ES-I3 (cell line): ENCODE measurements around the gene CRYZL1.
"Not testable (repeated sequence)": the region's sequence is repeated elsewhere in the genome, so short reads cannot be mapped to it uniquely, and the experiment has no call there.

ENCODE experiments used
- H3K36me3 ChIP-seq: 2 replicates; pipeline ENCODE4 v1.6.1; 2013; ENCODE audit warnings: mild to moderate bottlenecking, low read length, control low read depth, moderate library complexity; ENCODE audit not compliant: insufficient read depth
- H3K4me1 ChIP-seq: 2 replicates; pipeline ENCODE4 v1.6.1; 2013; ENCODE audit warnings: mild to moderate bottlenecking, control low read depth, low read length; ENCODE audit not compliant: insufficient read depth
- H3K9ac ChIP-seq: 2 replicates; pipeline ENCODE4 v1.6.1; 2013; ENCODE audit warnings: low read depth, mild to moderate bottlenecking, low read length, moderate library complexity
- H3K9me3 ChIP-seq: 2 replicates; pipeline ENCODE4 v1.6.1; 2013; ENCODE audit warnings: mild to moderate bottlenecking, low read length, moderate library complexity; ENCODE audit not compliant: control insufficient read depth, insufficient read depth

The CRYZL1 gene

DNA sequence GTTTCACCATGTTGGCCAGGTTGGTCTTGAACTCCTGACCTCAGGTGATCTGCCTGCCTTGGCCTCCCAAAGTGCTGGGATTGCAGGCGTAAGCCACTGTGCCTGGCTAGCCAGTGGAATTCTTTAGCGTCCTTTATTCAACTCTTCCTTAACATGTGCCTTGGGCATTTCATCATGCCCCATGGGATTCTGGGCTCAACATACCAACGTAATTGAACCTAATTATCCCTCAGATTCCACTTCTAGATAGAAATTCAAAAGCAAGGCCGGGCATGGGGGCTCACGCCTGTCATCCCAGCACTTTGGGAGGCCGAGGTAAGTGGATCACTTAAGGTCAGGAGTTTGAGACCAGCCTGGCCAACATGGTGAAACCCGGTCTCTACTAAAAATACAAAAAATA lies 15.4 kb downstream of the CRYZL1 start:
- H3K9ac ChIP-seq, H3K9me3 ChIP-seq, H3K4me1 ChIP-seq, H3K36me3 ChIP-seq: not testable (repeated sequence)

DNA sequence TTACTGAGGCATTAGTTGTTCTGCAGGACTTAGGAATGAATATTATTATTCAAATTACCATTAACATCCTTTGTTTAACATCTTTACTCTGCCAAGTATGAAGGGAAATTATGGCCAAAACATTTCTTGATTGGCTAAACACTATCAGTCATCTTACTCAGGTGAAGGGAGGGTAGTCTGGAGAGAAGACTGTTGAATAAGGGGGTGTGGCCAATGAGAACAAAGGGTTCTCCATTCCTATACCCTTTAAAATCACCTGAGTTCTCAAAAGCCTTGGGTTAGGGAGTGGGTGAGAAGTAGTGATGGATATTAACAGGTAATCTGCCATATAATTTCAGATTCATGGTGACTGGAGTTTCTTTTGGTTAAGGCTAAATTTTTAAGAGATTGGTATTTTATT lies 19.3 kb downstream of the CRYZL1 start:
- Histone ChIP-seq H3K4me1 (peaks cover 9% of the 10 kb centered on the region; the same call in 1 of the 2 replicates), H3K9ac (no peak overlapping the region), H3K9me3 (no peaks in the 10 kb centered on the region), H3K36me3 (no peaks in the 10 kb centered on the region)

DNA sequence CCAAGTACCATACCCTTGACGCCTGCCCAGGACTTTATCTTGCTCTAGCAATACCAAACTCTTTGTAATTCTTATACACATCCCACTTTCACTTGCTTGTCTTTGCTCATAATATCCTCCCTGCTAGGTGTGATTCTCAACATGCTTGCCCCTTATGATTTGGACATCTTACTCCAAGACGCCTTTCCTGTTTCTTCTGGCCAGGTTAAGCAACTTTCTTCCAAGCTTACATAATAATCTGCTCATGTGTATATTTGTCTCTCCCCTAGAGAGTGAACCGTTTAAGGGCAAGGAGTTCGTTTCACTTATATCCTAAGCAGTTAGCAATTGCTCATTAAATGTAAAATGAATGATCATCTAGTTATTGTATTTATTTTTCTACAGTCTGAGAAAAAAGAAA lies 21.8 kb downstream of the CRYZL1 start:
- peaks cover 9% of the 10 kb centered on the region; the same call in 1 of the 2 replicates for H3K4me1 ChIP-seq
- H3K9me3 ChIP-seq, result no peaks in the 10 kb centered on the region
- H3K9ac ChIP-seq, result no peak overlapping the region
- no peaks in the 10 kb centered on the region for H3K36me3 ChIP-seq

DNA sequence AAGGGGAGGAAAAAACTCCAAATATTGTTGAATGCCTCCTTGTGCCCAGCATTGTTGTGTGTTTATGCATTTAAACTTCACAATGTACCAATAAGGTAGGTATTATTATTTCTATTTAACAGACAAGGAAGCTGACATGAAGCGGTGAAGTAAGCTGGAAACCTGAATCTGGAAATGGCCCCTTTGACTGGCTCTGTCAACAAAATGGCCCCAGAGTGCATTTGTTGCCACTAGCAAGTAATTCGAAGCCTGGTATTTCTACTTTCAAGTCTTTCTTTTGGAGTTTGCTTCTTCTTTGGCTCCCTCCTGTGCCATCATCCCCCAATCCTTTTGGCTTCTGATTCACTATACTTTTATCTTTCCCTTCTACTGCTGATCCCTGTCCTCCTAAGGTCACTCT lies 23.1 kb downstream of the CRYZL1 start:
- no peak overlapping the region for H3K9ac ChIP-seq
- H3K36me3 ChIP-seq, result no peaks in the 10 kb centered on the region
- no peaks in the 10 kb centered on the region for H3K9me3 ChIP-seq

DNA sequence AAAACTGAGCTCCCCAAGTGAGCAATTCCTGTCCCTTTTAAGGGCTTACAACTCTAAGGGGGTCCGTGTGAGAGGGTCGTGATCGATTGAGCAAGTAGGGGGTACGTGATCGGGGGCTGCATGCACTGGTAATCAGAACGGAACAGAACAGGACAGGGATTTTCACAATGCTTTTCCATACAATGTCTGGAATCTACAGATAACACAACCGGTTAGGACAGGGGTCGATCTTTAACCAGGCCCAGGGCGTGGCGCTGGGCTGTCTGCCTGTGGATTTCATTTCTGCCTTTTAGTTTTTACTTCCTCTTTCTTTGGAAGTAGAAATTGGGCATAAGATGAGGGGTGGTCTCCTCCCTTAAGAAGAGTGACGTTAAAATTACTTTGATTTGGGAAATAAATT lies 24.0 kb downstream of the CRYZL1 start:
- H3K9me3 ChIP-seq, H3K9ac ChIP-seq, H3K4me1 ChIP-seq, H3K36me3 ChIP-seq: not testable (repeated sequence)

More for the DNA sequence above, 23.1 kb downstream of the CRYZL1 start:
- H3K4me1 ChIP-seq, result peaks cover 9% of the 10 kb centered on the region; the same call in 1 of the 2 replicates

DNA sequence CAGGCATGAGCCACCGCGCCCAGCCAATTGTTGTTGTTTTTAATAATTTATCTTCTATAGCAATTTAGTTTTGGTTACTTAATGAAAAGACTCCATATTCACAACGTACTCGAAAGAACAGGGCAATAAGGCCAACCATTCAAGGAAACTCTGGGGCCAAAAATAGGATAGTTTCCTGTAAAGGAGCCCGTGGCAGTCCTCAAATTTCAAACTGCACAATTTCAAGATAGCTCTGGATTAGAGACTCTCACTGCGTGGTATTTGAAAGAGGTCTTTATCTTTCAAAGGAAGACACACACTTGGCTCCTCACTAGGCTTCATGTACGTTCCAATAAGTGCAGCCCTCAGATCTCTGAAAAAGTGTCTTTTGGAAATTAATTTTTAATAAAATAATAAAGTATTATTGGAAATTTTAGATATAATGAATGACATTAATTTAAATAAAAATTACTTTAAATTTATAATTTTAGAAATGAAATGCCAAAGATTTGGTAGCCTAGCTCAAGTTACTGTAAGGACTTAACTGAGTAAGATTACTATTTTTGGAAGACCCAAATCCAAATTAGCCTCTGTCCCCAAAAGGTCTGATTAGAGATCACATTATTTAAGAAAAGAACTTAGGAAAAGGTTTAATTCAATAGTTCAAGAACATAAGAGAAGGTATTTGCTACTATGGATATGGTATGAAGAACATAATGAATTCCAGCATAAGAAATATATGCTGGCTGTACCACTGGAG lies 30.4 kb downstream of the CRYZL1 start:
- Histone ChIP-seq H3K4me1 (no peaks in the 10 kb centered on the region), H3K9me3 (no peaks in the 10 kb centered on the region), H3K9ac (no peak overlapping the region), H3K36me3 (peaks cover 3% of the 10 kb centered on the region; the same call in 1 of the 2 replicates)

DNA sequence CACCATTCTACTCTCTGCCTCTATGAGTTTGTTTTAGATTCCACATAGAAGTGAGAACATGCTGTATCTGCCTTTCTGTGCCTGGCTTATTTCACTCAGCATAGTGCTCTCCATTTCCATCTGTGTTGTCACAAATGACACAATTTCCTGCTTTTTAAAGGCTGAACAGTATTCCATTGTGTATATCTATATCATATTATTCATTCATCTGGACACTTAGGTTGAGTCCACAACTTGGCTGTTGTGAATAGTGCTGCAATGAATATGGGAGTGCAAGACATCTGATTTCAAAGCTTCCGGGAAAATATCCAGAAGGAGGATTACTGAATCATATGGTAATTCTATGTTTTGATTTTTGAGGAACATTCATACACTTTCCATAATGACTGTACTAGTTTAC lies 33.0 kb downstream of the CRYZL1 start:
- Histone ChIP-seq H3K9ac (no peak overlapping the region), H3K36me3 (peaks cover 3% of the 10 kb centered on the region; the same call in 1 of the 2 replicates), H3K9me3 (no peaks in the 10 kb centered on the region), H3K4me1 (no peaks in the 10 kb centered on the region)

DNA sequence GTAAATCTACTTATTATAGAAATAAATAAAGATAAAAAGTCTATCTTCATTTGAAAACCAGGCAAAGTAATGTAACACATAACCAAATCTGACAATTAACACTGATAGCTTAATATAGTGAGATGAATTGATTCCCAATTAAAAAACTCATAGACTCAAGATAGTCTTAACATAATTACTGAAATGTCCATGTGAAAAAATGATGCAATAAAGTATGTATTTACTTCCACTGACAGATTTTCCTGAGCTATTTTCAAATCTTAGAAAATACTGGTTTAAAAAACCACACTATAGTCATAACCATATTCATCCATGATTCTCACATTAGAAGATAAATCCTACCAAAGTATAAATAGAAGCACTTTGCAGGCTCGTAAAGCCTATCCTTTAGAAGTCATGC lies 43.5 kb downstream of the CRYZL1 start:
- no peaks in the 10 kb centered on the region for H3K9me3 ChIP-seq
- no peaks in the 10 kb centered on the region for H3K4me1 ChIP-seq
- no peak overlapping the region for H3K9ac ChIP-seq
- peaks cover 23% of the 10 kb centered on the region for H3K36me3 ChIP-seq

DNA sequence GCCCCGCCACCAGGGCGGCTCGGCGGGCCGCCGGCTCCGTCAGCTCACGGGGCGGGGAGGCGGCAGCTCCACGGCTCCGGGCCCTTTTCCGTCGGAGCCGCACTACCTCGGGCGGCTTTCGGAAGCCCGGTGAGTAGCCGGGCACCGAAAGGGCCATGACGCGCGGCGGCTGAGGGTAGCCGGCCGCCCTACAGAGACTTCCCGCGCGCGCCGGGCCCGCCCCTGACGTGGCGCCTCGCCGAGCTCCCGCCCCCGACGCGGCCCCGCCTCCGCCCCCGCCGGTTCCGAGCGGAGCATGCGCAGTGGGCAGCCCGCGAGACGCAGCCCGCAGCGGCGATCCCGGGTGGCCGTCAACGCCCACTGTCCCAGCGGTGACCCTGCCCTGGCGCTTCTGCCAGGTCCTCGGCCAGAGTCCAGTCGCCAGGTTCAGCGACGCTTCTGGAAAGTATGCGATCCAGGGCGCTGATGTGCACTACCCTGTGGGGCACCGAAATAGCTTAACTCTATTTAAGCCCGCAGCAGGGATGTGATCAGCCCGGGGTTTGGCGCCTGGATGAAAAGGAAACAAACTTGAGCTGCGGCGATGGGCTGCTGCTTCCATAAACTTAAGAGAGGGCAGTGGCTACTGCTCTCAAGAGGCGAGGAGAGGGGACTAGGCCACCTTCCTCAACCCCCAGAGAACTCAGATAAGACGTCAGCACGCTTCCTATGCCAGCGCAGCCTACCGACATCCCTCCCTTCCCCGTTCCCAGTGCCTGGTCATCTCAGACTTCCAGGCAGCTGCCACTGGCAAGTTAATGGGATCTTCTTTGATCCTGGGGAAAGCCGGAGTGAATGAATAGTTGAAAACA lies 52.8 kb downstream of the CRYZL1 start, which contains the start of gene DONSON:
Gene DONSON (minus strand): TSS at position 200 of the 851 bp plus-strand sequence. CDS start 43 bp downstream, at position 157.
- Histone ChIP-seq H3K4me1 (peaks cover 2% of the 10 kb centered on the region; the same call in 1 of the 2 replicates), H3K9me3 (no peaks in the 10 kb centered on the region), H3K9ac (peak within 1 kb of the TSS; percentile 98), H3K36me3 (no peaks in the 10 kb centered on the region)

DNA sequence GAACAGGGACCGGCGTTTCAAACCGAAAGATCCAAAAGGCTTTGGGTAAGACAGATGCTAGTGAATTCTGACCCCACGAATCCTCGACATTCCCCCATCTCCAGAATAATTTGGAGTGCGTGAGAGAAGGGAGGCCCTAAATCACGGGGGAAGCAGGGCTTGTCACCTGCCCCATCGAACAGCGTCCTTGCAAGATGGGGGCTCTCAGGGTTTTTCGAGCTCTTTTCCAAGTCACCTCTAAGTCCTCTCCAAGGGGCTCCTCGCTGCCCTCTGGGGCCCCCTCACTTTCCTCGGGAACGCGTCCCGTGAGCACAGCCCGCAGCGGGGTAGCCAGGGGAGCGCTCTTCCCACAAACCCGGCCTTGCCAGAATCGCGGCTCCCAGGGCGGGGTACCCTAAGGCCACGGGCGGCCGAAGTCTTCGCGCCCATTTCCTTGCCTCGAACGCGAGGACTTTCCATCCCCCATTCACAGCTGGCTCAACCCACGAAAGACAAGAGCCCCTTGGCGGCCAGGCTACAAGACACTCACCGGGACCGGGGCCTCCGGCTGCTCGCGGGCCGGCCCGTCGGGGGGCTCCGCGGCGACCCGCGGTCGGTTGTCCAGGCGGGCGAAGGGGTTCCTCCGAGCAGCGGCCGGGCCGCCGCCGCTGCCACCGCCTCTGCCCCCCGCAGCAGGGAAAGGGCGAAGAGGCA lies 53.6 kb downstream of the CRYZL1 start:
- Histone ChIP-seq H3K36me3 (no peaks in the 10 kb centered on the region), H3K4me1 (peaks cover 2% of the 10 kb centered on the region; the same call in 1 of the 2 replicates), H3K9me3 (no peaks in the 10 kb centered on the region), H3K9ac (peak overlapping the region; percentile 98)

DNA sequence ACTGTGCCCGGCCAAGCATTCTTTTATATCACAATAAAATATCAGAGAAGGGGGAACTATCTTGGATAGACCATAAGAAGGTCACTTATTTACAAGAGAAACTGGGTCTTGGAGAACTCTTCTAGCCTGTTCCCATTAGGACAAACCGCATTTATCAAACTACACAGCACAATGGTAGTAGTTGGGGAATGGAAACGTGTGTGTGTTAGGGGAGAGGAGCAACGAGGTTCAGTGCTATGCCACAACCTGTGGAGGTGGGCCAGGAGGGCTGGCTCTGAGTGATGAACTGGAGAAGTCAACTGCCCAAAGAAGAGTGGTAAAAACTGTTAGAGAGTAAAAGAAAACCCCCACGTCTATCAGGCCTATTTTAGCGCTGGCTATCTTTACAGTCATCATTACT lies 54.6 kb downstream of the CRYZL1 start:
- Histone ChIP-seq H3K9ac (peak overlapping the region; percentile 98; the same call in 1 of the 2 replicates), H3K36me3 (no peaks in the 10 kb centered on the region), H3K9me3 (no peaks in the 10 kb centered on the region), H3K4me1 (peaks cover 2% of the 10 kb centered on the region; the same call in 1 of the 2 replicates)

DNA sequence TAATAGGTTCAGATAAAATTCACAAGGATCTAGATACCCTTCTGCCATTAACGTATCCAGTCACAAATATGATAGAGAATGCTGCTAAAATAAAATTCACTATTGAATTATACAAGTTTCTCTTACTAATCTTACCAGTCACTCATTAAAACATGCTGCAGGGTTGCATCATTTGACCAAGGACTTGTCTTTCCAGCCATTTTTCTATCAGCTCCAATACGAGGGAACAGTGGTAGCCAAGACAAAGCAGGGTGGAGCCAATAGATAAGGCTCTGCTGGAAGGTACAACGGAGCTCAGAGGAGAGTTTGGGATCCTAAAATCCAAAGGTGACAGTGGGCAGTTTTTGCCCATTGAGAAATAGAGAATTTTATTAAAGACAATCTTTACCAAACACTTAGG lies 57.1 kb downstream of the CRYZL1 start:
- peaks cover 3% of the 10 kb centered on the region; the same call in 1 of the 2 replicates for H3K36me3 ChIP-seq

DNA sequence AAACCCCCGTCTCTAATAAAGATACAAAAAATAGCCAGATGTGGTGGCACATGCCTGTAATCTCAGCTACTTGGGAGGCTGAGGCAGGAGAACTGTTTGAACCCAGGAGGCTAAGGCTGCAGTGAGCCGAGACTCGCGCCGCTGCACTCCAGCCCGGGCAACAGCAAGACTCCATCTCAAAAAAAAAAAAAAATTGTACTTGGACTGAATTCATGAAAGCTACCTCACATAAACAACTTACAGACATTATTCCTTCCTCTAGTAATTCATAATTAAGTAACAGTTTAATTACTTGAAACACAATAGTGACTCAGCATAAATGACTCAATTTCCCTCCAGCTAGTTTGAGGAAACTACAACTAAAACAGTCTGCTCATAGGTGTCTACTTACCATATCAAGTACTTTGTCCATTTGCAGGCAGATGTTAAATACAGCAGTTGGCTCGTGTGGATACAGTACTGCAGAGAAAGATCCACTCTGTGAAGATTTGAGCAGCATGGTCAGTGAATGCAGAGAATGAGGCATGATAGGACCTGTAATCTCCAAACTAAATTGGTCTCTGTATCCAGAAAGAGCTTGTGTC lies 62.5 kb downstream of the CRYZL1 start:
- Histone ChIP-seq H3K9me3 (no peaks in the 10 kb centered on the region), H3K36me3 (peaks cover 17% of the 10 kb centered on the region), H3K9ac (no peak overlapping the region), H3K4me1 (no peaks in the 10 kb centered on the region)

More for the DNA sequence above, 57.1 kb downstream of the CRYZL1 start:
- Histone ChIP-seq H3K4me1 (peaks cover 2% of the 10 kb centered on the region; the same call in 1 of the 2 replicates), H3K9ac (no peak overlapping the region), H3K9me3 (no peaks in the 10 kb centered on the region)

DNA sequence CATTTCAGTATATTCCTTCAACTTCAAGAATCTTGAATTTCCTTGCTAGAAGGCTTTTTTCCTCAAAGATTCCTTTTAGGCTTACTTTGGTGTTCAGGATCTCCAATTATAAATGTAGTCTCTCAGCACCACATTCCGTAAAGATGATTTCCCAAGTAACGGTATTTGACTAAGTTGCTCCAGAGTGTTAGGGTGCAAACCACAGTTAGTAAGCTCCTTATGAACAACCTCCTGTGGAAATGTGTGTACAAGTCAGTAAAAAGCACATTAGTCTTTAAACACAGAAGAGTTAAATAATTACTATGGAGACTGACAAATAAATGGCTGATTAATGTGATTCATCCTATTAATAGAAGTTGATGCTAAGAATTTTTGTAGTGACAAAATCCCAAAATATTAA lies 63.3 kb downstream of the CRYZL1 start:
- H3K36me3 ChIP-seq, result peaks cover 17% of the 10 kb centered on the region
- H3K9ac ChIP-seq, result no peak overlapping the region
- no peaks in the 10 kb centered on the region for H3K4me1 ChIP-seq
- H3K9me3 ChIP-seq, result no peaks in the 10 kb centered on the region
